ENCODE measurements around the gene P2RX5. TPM values are rescaled to one million over a fixed set of nuclear protein-coding genes. Genes with fewer than 3 reads are reported as not detected.
A peak's percentile ranks its signal among the peaks of the same experiment; 100 is the strongest.

The P2RX5 gene
- total and polyA plus RNA-seq, 2 experiments from 2014 or later: 7.5 to 13.6 TPM

- peak overlapping the region; percentile 72 for H3K27ac Mint-ChIP-seq
- Histone ChIP-seq H3K4me2 (peak overlapping the region; percentile 99), H3K4me1 (ENCODE audit: insufficient read depth) (peaks cover 7% of the 10 kb centered on the region; the same call in 1 of the 2 replicates), H3K4me3 (peak overlapping the region; percentile 99), H4K20me1 (replicated peaks; ENCODE audit: insufficient read depth) (peaks cover 14% of the 10 kb centered on the region), H3K9me2 (ENCODE audit: insufficient read depth) (no peaks in the 10 kb centered on the region), H3F3A (replicated peaks; ENCODE audit: low read depth) (peaks cover 18% of the 10 kb centered on the region; the same call in 1 of the 2 replicates), H3K27me3 (ENCODE audit: insufficient read depth) (no peaks in the 10 kb centered on the region), H3K36me3 (ENCODE audit: insufficient read depth) (no peaks in the 10 kb centered on the region), H3K27ac (ENCODE audit: low read depth) (peak overlapping the region; percentile 98), H2AFZ (0 out of 2 replicates have a peak overlapping the region, but pooled peaks have one; percentile 52), H3K79me2 (replicated peaks; ENCODE audit: insufficient read depth) (peaks cover 41% of the 10 kb centered on the region)
- H3K4me3 Mint-ChIP-seq: peak overlapping the region; percentile 100
- H3K27me3 Mint-ChIP-seq (ENCODE audit: insufficient read depth, low read depth, poor library complexity): peaks cover 21% of the 10 kb centered on the region
- peaks cover 22% of the 10 kb centered on the region for H3K4me1 Mint-ChIP-seq
- TF ChIP-seq CTCF (conservative IDR thresholded peaks at IDR 0.05; ENCODE audit: low read depth in 2 of 2): peak in 1 of 2 experiments; percentile 0; a peak in 1 of 4 replicates
- TF ChIP-seq, protein P1, sequence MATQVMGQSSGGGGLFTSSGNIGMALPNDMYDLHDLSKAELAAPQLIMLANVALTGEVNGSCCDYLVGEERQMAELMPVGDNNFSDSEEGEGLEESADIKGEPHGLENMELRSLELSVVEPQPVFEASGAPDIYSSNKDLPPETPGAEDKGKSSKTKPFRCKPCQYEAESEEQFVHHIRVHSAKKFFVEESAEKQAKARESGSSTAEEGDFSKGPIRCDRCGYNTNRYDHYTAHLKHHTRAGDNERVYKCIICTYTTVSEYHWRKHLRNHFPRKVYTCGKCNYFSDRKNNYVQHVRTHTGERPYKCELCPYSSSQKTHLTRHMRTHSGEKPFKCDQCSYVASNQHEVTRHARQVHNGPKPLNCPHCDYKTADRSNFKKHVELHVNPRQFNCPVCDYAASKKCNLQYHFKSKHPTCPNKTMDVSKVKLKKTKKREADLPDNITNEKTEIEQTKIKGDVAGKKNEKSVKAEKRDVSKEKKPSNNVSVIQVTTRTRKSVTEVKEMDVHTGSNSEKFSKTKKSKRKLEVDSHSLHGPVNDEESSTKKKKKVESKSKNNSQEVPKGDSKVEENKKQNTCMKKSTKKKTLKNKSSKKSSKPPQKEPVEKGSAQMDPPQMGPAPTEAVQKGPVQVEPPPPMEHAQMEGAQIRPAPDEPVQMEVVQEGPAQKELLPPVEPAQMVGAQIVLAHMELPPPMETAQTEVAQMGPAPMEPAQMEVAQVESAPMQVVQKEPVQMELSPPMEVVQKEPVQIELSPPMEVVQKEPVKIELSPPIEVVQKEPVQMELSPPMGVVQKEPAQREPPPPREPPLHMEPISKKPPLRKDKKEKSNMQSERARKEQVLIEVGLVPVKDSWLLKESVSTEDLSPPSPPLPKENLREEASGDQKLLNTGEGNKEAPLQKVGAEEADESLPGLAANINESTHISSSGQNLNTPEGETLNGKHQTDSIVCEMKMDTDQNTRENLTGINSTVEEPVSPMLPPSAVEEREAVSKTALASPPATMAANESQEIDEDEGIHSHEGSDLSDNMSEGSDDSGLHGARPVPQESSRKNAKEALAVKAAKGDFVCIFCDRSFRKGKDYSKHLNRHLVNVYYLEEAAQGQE (IDR thresholded peaks at IDR 0.05; ENCODE audit: unreplicated experiment): no peak
- no peak for TF ChIP-seq EZH2 (IDR thresholded peaks at IDR 0.05; ENCODE audit: low read depth, unreplicated experiment)
- ATAC-seq (peak; percentile 72), DNase-seq (ENCODE audit: low spot score) (peak; percentile 83)
- peaks cover 23% of the 10 kb centered on the region; the same call in 2 of the 3 replicates for H3K36me3 Mint-ChIP-seq (ENCODE audit: low read depth)
- H3K9me3 Mint-ChIP-seq: no peaks in the 10 kb centered on the region; the same call in 2 of the 3 replicates
Observed at GRCh38 chr17:3667366-3668278, 28.3 kb downstream of the P2RX5 start.

GRCh38 chr17:3666516-3666915 lies 29.4 kb downstream of the P2RX5 start:
- Mint-ChIP-seq H3K4me3 (peak overlapping the region; percentile 100), H3K4me1 (peaks cover 22% of the 10 kb centered on the region), H3K36me3 (ENCODE audit: low read depth) (peaks cover 22% of the 10 kb centered on the region), H3K27ac (no peak overlapping the region), H3K27me3 (ENCODE audit: insufficient read depth, low read depth, poor library complexity) (peaks cover 24% of the 10 kb centered on the region), H3K9me3 (no peaks in the 10 kb centered on the region; the same call in 2 of the 3 replicates)
- H3K79me2 ChIP-seq (replicated peaks; ENCODE audit: insufficient read depth): peaks cover 41% of the 10 kb centered on the region
- no peak overlapping the region for H3K4me3 ChIP-seq
- H3K27ac ChIP-seq (ENCODE audit: low read depth): no peak overlapping the region
- H3K27me3 ChIP-seq (ENCODE audit: insufficient read depth): no peaks in the 10 kb centered on the region
- no peak overlapping the region for H3K4me2 ChIP-seq
- H3K9me2 ChIP-seq (ENCODE audit: insufficient read depth): no peaks in the 10 kb centered on the region
- DNase-seq (ENCODE audit: low spot score) (no peak), ATAC-seq (no peak)
- no peak overlapping the region for H2AFZ ChIP-seq
- H3K36me3 ChIP-seq (ENCODE audit: insufficient read depth): no peaks in the 10 kb centered on the region
- peaks cover 7% of the 10 kb centered on the region; the same call in 1 of the 2 replicates for H3K4me1 ChIP-seq (ENCODE audit: insufficient read depth)
- H4K20me1 ChIP-seq (replicated peaks; ENCODE audit: insufficient read depth): peaks cover 14% of the 10 kb centered on the region
- H3F3A ChIP-seq (replicated peaks; ENCODE audit: low read depth): peaks cover 20% of the 10 kb centered on the region; the same call in 1 of the 2 replicates
- TF ChIP-seq EZH2phosphoT487 (IDR thresholded peaks at IDR 0.05; ENCODE audit: unreplicated experiment): no peak
- no peak for TF ChIP-seq CREB1 (CRISPR knock-in tag; IDR thresholded peaks at IDR 0.05; ENCODE audit: low read depth)
- no peak for TF ChIP-seq POLR2AphosphoS5 (IDR thresholded peaks at IDR 0.05; ENCODE audit: low read depth)
- TF ChIP-seq, protein P2, sequence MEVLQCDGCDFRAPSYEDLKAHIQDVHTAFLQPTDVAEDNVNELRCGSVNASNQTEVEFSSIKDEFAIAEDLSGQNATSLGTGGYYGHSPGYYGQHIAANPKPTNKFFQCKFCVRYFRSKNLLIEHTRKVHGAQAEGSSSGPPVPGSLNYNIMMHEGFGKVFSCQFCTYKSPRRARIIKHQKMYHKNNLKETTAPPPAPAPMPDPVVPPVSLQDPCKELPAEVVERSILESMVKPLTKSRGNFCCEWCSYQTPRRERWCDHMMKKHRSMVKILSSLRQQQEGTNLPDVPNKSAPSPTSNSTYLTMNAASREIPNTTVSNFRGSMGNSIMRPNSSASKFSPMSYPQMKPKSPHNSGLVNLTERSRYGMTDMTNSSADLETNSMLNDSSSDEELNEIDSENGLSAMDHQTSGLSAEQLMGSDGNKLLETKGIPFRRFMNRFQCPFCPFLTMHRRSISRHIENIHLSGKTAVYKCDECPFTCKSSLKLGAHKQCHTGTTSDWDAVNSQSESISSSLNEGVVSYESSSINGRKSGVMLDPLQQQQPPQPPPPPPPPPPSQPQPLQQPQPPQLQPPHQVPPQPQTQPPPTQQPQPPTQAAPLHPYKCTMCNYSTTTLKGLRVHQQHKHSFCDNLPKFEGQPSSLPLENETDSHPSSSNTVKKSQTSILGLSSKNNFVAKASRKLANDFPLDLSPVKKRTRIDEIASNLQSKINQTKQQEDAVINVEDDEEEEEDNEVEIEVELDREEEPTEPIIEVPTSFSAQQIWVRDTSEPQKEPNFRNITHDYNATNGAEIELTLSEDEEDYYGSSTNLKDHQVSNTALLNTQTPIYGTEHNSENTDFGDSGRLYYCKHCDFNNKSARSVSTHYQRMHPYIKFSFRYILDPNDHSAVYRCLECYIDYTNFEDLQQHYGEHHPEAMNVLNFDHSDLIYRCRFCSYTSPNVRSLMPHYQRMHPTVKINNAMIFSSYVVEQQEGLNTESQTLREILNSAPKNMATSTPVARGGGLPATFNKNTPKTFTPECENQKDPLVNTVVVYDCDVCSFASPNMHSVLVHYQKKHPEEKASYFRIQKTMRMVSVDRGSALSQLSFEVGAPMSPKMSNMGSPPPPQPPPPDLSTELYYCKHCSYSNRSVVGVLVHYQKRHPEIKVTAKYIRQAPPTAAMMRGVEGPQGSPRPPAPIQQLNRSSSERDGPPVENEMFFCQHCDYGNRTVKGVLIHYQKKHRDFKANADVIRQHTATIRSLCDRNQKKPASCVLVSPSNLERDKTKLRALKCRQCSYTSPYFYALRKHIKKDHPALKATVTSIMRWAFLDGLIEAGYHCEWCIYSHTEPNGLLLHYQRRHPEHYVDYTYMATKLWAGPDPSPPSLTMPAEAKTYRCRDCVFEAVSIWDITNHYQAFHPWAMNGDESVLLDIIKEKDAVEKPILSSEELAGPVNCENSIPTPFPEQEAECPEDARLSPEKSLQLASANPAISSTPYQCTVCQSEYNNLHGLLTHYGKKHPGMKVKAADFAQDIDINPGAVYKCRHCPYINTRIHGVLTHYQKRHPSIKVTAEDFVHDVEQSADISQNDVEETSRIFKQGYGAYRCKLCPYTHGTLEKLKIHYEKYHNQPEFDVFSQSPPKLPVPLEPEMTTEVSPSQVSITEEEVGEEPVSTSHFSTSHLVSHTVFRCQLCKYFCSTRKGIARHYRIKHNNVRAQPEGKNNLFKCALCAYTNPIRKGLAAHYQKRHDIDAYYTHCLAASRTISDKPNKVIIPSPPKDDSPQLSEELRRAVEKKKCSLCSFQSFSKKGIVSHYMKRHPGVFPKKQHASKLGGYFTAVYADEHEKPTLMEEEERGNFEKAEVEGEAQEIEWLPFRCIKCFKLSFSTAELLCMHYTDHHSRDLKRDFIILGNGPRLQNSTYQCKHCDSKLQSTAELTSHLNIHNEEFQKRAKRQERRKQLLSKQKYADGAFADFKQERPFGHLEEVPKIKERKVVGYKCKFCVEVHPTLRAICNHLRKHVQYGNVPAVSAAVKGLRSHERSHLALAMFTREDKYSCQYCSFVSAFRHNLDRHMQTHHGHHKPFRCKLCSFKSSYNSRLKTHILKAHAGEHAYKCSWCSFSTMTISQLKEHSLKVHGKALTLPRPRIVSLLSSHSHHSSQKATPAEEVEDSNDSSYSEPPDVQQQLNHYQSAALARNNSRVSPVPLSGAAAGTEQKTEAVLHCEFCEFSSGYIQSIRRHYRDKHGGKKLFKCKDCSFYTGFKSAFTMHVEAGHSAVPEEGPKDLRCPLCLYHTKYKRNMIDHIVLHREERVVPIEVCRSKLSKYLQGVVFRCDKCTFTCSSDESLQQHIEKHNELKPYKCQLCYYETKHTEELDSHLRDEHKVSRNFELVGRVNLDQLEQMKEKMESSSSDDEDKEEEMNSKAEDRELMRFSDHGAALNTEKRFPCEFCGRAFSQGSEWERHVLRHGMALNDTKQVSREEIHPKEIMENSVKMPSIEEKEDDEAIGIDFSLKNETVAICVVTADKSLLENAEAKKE (CRISPR knock-in tag; IDR thresholded peaks at IDR 0.05): no peak
- TF ChIP-seq EZH2 (IDR thresholded peaks at IDR 0.05; ENCODE audit: low read depth, unreplicated experiment): no peak

All from GM23338 (cell line).